RPMI7951 (cell line): ENCODE data around the gene ZMAT3. TPM values are rescaled to one million over a fixed set of nuclear protein-coding genes. Genes with fewer than 3 reads are reported as not detected.

ENCODE experiments used
- total RNA-seq: library from RNA; depleted of rRNA; stranded (reverse); fragments of >200 nt; shearing (Covaris generic); gene quantifications from 2 replicates; pipeline ENCODE4 v1.2.3, GENCODE V29; 2014; rRNA removed

The ZMAT3 gene
- total RNA-seq, 1 experiment from 2014 or later = 5.8 TPM

Other genes with a start within 250 kb of the ZMAT3 start
- 19.0 and 23.9 TPM in 2 replicates for gene PIK3CA, start 76.5 kb upstream of the ZMAT3 start, total RNA-seq
- gene KCNMB3, start 179.3 kb upstream of the ZMAT3 start, total RNA-seq = 0.88 and 1.3 TPM in 2 replicates